RWPE2 (cell line): Measurements from ENCODE around the gene NEUROD2.

Experiments
- ATAC-seq: fragments of 200-7000 bp; cut with Tn5 transposase; 3 replicates; pipeline ENCODE4 v1.9.1; 2021; ENCODE audit warnings: low read depth
- DNase-seq: peaks from one replicate; pipeline ENCODE4 v3.0.0-alpha.2; 2020; ENCODE audit warnings: low spot score
- H3K27ac ChIP-seq: fragments of 450-650 bp; 2 replicates; pipeline ENCODE4 v1.5.1; 2017; ENCODE audit warnings: mild to moderate bottlenecking; ENCODE audit not compliant: poor library complexity, severe bottlenecking
- H3K27me3 ChIP-seq: fragments of 250-450 bp; sonication (Bioruptor Pico); 2 replicates; pipeline ENCODE4 v1.5.1; 2021; ENCODE audit warnings: mild to moderate bottlenecking, moderate library complexity; ENCODE audit not compliant: insufficient read depth, poor library complexity, severe bottlenecking
- H3K36me3 ChIP-seq: fragments of 250-450 bp; sonication (Bioruptor Pico); 2 replicates; pipeline ENCODE4 v1.5.1; 2020; ENCODE audit warnings: low read depth, mild to moderate bottlenecking, moderate library complexity
- H3K4me1 ChIP-seq: fragments of 250-450 bp; sonication (Bioruptor Pico); 2 replicates; pipeline ENCODE4 v1.5.1; 2021; ENCODE audit warnings: mild to moderate bottlenecking, moderate library complexity; ENCODE audit not compliant: insufficient read depth, poor library complexity, severe bottlenecking
- H3K4me3 ChIP-seq: fragments of 250-450 bp; sonication (Bioruptor Pico); 2 replicates; pipeline ENCODE4 v1.5.1; 2021; ENCODE audit warnings: mild to moderate bottlenecking, moderate library complexity; ENCODE audit not compliant: severe bottlenecking
- H3K9me3 ChIP-seq: fragments of 250-450 bp; sonication (Bioruptor Pico); 2 replicates; pipeline ENCODE4 v1.5.1; 2021; ENCODE audit warnings: mild to moderate bottlenecking, moderate library complexity; ENCODE audit not compliant: severe bottlenecking
- TF ChIP-seq, protein P1 (sequence below): fragments of 450-650 bp; IDR thresholded peaks from one replicate; pipeline ENCODE4 v1.5.1; 2017; ENCODE audit warnings: mild to moderate bottlenecking, moderate library complexity; ENCODE audit not compliant: poor library complexity, severe bottlenecking

Gene NEUROD2

DNA sequence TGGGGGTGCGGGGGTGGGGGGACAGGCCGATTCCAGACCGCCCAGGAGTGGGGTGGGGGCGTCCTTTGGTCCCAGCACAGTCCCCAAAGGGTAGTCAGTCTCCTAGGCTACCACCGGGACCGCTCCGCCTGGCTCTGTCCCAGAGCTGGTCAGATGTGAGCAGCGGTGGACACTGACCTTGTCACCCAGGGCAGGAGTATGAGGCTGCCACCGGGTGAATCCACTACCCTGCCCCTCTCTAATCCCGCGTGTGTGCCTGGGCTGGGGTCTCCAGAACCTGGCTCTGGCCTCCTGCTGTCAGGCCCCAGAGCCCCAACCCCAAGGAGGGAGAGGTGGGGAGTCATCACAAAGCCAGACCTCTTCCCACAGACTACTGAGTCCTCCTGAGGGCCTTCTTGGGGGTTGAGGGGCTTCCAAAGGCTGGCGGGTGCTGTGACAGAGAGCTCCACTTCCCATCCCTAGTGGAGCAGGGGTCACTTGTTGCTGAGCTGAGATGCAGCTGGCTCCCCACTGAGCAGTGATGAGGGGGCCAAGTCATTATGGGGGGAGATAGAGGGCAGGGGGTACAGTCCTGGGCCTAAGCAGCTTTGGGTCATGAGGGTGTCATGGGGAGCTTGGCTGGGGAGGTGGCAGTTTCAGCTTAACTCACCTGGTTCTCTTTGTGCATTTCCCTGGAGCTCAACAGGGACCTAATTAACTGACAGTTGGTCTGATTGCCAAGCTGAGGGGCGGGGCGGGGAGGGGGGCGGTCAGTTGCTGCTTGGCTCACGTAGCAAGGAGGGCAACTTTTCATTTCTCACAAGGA, 20.2 kb upstream of the NEUROD2 start:
- Histone ChIP-seq H3K4me1 (peaks cover 15% of the 10 kb centered on the region), H3K36me3 (no peaks in the 10 kb centered on the region), H3K9me3 (no peaks in the 10 kb centered on the region), H3K27me3 (peaks cover 10% of the 10 kb centered on the region), H3K4me3 (no peak overlapping the region), H3K27ac (no peak overlapping the region)
- DNase-seq (no peak), ATAC-seq (no peak)
- TF ChIP-seq, protein P1, sequence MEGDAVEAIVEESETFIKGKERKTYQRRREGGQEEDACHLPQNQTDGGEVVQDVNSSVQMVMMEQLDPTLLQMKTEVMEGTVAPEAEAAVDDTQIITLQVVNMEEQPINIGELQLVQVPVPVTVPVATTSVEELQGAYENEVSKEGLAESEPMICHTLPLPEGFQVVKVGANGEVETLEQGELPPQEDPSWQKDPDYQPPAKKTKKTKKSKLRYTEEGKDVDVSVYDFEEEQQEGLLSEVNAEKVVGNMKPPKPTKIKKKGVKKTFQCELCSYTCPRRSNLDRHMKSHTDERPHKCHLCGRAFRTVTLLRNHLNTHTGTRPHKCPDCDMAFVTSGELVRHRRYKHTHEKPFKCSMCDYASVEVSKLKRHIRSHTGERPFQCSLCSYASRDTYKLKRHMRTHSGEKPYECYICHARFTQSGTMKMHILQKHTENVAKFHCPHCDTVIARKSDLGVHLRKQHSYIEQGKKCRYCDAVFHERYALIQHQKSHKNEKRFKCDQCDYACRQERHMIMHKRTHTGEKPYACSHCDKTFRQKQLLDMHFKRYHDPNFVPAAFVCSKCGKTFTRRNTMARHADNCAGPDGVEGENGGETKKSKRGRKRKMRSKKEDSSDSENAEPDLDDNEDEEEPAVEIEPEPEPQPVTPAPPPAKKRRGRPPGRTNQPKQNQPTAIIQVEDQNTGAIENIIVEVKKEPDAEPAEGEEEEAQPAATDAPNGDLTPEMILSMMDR = no peak

DNA sequence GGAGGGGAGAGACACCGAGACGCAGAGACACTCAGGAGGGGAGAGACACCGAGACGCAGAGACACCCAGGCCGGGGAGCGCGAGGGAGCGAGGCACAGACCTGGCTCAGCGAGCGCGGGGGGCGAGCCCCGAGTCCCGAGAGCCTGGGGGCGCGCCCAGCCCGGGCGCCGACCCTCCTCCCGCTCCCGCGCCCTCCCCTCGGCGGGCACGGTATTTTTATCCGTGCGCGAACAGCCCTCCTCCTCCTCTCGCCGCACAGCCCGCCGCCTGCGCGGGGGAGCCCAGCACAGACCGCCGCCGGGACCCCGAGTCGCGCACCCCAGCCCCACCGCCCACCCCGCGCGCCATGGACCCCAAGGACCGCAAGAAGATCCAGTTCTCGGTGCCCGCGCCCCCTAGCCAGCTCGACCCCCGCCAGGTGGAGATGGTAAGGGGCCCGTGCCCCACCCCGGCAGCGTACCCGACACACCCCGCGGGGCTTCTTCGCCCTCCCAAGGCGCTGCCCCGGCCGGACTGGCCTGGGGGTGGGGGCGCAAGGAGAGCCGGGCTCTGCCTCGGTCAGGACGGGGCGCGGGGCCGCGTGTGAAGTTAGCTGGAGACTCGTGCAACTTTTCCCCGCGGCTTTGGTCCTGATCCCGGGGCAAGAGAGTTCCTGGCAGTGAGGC, 19.5 kb upstream of the NEUROD2 start:
- ATAC-seq (no peak), DNase-seq (no peak)
- Histone ChIP-seq H3K4me1 (peaks cover 15% of the 10 kb centered on the region), H3K36me3 (no peaks in the 10 kb centered on the region), H3K27ac (no peak overlapping the region), H3K4me3 (peak overlapping the region; percentile 10), H3K9me3 (no peaks in the 10 kb centered on the region), H3K27me3 (peaks cover 10% of the 10 kb centered on the region)
- TF ChIP-seq, protein P1 = no peak

DNA sequence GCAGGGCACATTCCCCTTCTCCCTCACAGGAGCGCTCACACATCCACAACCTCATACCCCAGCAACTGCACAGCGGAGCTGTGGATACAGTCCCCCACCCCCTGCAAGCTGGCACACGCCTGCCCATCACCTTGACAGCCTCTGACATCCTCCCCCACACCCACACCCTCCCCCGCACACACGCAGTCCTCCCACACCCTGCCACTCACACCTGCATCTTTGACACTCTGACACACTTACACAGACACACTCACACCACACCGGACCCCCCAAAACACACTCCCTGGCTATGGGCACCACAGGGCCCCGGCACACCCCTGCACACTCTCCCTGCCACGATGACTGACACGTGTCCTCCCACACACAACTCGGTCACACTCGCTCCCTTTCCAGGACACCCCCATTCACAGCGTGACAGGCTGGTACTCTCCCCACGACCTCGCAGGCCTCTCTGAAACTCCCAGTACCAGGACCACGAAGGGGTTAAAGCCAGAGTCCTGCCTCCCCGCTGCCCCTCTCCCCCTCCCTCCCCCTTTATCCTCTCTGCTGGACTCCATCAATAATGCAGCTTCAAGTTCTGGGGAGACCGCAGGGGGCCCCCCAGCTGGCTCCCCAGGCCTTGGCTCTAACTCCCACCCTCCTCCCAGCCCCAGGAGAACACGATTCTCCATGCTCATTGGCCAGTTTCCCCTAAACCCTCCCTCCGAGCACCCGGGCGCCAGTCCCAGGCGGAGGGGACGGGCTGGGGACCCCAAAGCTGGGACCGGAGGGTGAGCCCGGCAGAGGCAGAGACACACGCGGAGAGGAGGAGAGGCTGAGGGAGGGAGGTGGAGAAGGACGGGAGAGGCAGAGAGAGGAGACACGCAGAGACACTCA, 18.7 kb upstream of the NEUROD2 start, which contains the start of gene PPP1R1B:
Gene PPP1R1B (plus strand): TSS at position 782 of the 876 bp plus-strand sequence. CDS start 441 bp downstream, outside the sequence.
- no peak for ATAC-seq
- no peak within 1 kb of the TSS for H3K27ac ChIP-seq
- peaks cover 10% of the 10 kb centered on the region for H3K27me3 ChIP-seq
- TF ChIP-seq, protein P1 = no peak
- peaks cover 12% of the 10 kb centered on the region for H3K4me1 ChIP-seq
- no peak for DNase-seq
- H3K4me3 ChIP-seq = peak within 1 kb of the TSS; percentile 10
- H3K9me3 ChIP-seq = no peaks in the 10 kb centered on the region
- H3K36me3 ChIP-seq = no peaks in the 10 kb centered on the region

DNA sequence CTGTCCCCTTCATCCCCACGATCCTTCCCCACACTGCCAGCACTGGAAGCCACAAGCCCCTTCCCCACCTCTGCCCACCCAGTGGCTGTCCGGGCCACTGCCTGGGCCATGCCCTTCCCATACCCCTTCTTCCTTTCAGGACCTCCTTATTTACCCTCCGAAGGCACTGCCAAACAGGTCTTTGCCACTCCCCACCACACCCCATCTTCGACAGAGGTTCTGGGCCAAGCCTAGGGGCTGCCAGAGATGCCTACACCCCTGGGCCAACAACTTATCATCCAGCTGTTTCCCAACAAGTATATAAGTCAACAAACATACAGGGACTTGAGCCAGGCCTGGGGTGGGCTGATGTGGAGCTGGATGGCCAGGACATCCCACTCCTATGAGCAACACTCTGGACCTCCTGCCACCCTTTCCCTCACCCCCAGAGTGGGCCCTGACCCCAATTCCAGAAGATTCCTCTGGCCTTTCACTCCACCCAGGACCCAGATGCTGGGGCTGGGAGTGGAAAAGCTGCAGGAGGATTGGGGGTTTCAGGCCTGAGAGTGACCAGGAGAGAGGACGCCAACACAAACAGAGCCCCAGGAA, 17.6 kb upstream of the NEUROD2 start:
- Histone ChIP-seq H3K9me3 (no peaks in the 10 kb centered on the region), H3K4me1 (peaks cover 5% of the 10 kb centered on the region), H3K27ac (no peak overlapping the region), H3K27me3 (peaks cover 10% of the 10 kb centered on the region), H3K36me3 (no peaks in the 10 kb centered on the region), H3K4me3 (no peak overlapping the region)
- DNase-seq (no peak), ATAC-seq (no peak)
- TF ChIP-seq, protein P1 = no peak
